Measurements from ENCODE around the gene FAHD2B.
"Not testable (repeated sequence)": the region's sequence is repeated elsewhere in the genome, so short reads cannot be mapped to it uniquely, and the experiment has no call there.

DNA sequence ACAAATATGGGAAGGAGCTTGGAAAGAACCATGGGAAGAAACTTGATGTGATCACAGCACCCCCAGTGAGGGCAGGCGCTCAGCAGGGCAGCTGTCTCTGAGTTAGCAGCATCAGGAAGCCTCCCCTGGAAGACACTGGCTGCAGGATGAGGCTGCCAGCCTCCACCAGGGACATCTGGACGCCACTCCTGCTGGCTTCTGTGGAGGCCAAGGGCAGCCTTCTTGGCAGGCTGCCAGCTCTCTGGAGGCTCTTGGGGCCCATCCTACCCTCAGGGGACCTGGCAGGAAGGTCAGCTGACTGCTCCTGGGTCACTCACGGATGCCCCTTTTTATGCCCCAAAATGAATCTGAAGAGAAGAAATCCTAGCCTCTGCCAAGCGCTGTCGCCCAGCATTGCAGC lies 26.0 kb downstream of the FAHD2B start:
- TF ChIP-seq POLR2A (IDR thresholded peaks at IDR 0.05), result not testable (repeated sequence)
- TF ChIP-seq, protein P1, sequence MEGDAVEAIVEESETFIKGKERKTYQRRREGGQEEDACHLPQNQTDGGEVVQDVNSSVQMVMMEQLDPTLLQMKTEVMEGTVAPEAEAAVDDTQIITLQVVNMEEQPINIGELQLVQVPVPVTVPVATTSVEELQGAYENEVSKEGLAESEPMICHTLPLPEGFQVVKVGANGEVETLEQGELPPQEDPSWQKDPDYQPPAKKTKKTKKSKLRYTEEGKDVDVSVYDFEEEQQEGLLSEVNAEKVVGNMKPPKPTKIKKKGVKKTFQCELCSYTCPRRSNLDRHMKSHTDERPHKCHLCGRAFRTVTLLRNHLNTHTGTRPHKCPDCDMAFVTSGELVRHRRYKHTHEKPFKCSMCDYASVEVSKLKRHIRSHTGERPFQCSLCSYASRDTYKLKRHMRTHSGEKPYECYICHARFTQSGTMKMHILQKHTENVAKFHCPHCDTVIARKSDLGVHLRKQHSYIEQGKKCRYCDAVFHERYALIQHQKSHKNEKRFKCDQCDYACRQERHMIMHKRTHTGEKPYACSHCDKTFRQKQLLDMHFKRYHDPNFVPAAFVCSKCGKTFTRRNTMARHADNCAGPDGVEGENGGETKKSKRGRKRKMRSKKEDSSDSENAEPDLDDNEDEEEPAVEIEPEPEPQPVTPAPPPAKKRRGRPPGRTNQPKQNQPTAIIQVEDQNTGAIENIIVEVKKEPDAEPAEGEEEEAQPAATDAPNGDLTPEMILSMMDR (IDR thresholded peaks at IDR 0.05), result not testable (repeated sequence)
